ENCODE results near the gene TMSB10.

GRCh38 chr2:84939426-84940087 lies 34.1 kb downstream of the TMSB10 start:
- TF ChIP-seq OSR1 (CRISPR knock-in tag; IDR thresholded peaks at IDR 0.05) (no peak), CREB5 (CRISPR knock-in tag; IDR thresholded peaks at IDR 0.05; ENCODE audit: low read depth) (no peak), ZNF565 (CRISPR knock-in tag; conservative IDR thresholded peaks at IDR 0.05; ENCODE audit: low read depth) (no peak), ARNTL (CRISPR knock-in tag; IDR thresholded peaks at IDR 0.05; ENCODE audit: borderline replicate concordance, low read depth) (no peak), CSRNP3 (CRISPR knock-in tag; IDR thresholded peaks at IDR 0.05) (no peak), ZFP30 (CRISPR knock-in tag; IDR thresholded peaks at IDR 0.05) (no peak), ZNF70 (CRISPR knock-in tag; IDR thresholded peaks at IDR 0.05) (no peak), ZFP3 (CRISPR knock-in tag; IDR thresholded peaks at IDR 0.05) (no peak), SNAI2 (CRISPR knock-in tag; IDR thresholded peaks at IDR 0.05) (no peak), BACH2 (CRISPR knock-in tag; IDR thresholded peaks at IDR 0.05; ENCODE audit: borderline replicate concordance) (no peak), PPARA (CRISPR knock-in tag; IDR thresholded peaks at IDR 0.05; ENCODE audit: borderline replicate concordance) (no peak)
- TF ChIP-seq, protein P1, sequence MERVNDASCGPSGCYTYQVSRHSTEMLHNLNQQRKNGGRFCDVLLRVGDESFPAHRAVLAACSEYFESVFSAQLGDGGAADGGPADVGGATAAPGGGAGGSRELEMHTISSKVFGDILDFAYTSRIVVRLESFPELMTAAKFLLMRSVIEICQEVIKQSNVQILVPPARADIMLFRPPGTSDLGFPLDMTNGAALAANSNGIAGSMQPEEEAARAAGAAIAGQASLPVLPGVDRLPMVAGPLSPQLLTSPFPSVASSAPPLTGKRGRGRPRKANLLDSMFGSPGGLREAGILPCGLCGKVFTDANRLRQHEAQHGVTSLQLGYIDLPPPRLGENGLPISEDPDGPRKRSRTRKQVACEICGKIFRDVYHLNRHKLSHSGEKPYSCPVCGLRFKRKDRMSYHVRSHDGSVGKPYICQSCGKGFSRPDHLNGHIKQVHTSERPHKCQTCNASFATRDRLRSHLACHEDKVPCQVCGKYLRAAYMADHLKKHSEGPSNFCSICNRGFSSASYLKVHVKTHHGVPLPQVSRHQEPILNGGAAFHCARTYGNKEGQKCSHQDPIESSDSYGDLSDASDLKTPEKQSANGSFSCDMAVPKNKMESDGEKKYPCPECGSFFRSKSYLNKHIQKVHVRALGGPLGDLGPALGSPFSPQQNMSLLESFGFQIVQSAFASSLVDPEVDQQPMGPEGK (CRISPR knock-in tag; IDR thresholded peaks at IDR 0.05; ENCODE audit: borderline replicate concordance) = no peak
- TF ChIP-seq, protein P2, sequence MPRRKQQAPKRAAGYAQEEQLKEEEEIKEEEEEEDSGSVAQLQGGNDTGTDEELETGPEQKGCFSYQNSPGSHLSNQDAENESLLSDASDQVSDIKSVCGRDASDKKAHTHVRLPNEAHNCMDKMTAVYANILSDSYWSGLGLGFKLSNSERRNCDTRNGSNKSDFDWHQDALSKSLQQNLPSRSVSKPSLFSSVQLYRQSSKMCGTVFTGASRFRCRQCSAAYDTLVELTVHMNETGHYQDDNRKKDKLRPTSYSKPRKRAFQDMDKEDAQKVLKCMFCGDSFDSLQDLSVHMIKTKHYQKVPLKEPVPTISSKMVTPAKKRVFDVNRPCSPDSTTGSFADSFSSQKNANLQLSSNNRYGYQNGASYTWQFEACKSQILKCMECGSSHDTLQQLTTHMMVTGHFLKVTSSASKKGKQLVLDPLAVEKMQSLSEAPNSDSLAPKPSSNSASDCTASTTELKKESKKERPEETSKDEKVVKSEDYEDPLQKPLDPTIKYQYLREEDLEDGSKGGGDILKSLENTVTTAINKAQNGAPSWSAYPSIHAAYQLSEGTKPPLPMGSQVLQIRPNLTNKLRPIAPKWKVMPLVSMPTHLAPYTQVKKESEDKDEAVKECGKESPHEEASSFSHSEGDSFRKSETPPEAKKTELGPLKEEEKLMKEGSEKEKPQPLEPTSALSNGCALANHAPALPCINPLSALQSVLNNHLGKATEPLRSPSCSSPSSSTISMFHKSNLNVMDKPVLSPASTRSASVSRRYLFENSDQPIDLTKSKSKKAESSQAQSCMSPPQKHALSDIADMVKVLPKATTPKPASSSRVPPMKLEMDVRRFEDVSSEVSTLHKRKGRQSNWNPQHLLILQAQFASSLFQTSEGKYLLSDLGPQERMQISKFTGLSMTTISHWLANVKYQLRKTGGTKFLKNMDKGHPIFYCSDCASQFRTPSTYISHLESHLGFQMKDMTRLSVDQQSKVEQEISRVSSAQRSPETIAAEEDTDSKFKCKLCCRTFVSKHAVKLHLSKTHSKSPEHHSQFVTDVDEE (CRISPR knock-in tag; IDR thresholded peaks at IDR 0.05) = no peak

Measured in SK-N-SH treated with all-trans-retinoic acid at 6 μM for 48 hours (cell line).